Neural cell (in vitro differentiated cells): ENCODE measurements around the gene WDR20. TPM values are rescaled to one million over a fixed set of nuclear protein-coding genes. Genes with fewer than 3 reads are reported as not detected.

Experiments used
- H2AFZ ChIP-seq: fragments of 200-600, 300-800 bp; sonication (generic), shearing (Covaris generic); 2 replicates; pipeline ENCODE4 v1.6.0; 2014; ENCODE audit warnings: low read depth, mild to moderate bottlenecking, antibody characterized with exemption, low read length, moderate library complexity
- H3F3A ChIP-seq: fragments of 200-600 bp; shearing (Covaris generic); 2 replicates; pipeline ENCODE4 v1.6.1; 2016; ENCODE audit warnings: mild to moderate bottlenecking, moderate library complexity, mixed read lengths, antibody characterized with exemption, low read length; ENCODE audit not compliant: insufficient read depth, poor library complexity, severe bottlenecking
- H3K27ac ChIP-seq: fragments of 200-600, 300-800 bp; sonication (generic), shearing (Covaris generic); 2 replicates; pipeline ENCODE4 v1.5.1; 2014; ENCODE audit warnings: mild to moderate bottlenecking, low read length, moderate library complexity
- H3K27me3 ChIP-seq: fragments of 300-800, 200-600 bp; sonication (generic), shearing (Covaris generic); 2 replicates; pipeline ENCODE4 v1.6.0; 2014; ENCODE audit warnings: mild to moderate bottlenecking, low read depth, low read length, moderate library complexity; ENCODE audit not compliant: insufficient read depth
- H3K36me3 ChIP-seq: fragments of 300-800, 200-600 bp; sonication (generic), shearing (Covaris generic); 2 replicates; pipeline ENCODE4 v1.5.1; 2014; ENCODE audit warnings: mild to moderate bottlenecking, antibody characterized with exemption, low read length, moderate library complexity; ENCODE audit not compliant: insufficient read depth
- H3K4me2 ChIP-seq: fragments of 300-800, 200-600 bp; sonication (generic), shearing (Covaris generic); 2 replicates; pipeline ENCODE4 v1.6.0; 2014; ENCODE audit warnings: mild to moderate bottlenecking, low read length
- H3K4me3 ChIP-seq: fragments of 300-800, 200-600 bp; sonication (generic), shearing (Covaris generic); 2 replicates; pipeline ENCODE4 v1.5.1; 2014; ENCODE audit warnings: mild to moderate bottlenecking, low read length, moderate library complexity
- H3K79me2 ChIP-seq: fragments of 200-600 bp; shearing (Covaris generic); replicated peaks from 2 replicates; pipeline ENCODE4 v1.6.0; 2014; ENCODE audit warnings: mild to moderate bottlenecking, low read length, moderate library complexity; ENCODE audit not compliant: insufficient read depth
- H3K9ac ChIP-seq: fragments of 300-800, 200-600 bp; sonication (generic), shearing (Covaris generic); 2 replicates; pipeline ENCODE4 v1.6.1; 2016; ENCODE audit warnings: mild to moderate bottlenecking, low read length, mixed read lengths
- H3K9me2 ChIP-seq: fragments of 200-600 bp; shearing (Covaris generic); 2 replicates; pipeline ENCODE4 v1.6.1; 2016; ENCODE audit warnings: mild to moderate bottlenecking, low read length, mixed read lengths; ENCODE audit not compliant: insufficient read depth
- H3K9me3 ChIP-seq: fragments of 200-600, 300-800 bp; sonication (generic), shearing (Covaris generic); 2 replicates; pipeline ENCODE4 v1.6.1; 2016; ENCODE audit warnings: mild to moderate bottlenecking, mixed run types, low read length, moderate library complexity, mixed read lengths
- H4K20me1 ChIP-seq: fragments of 200-600 bp; shearing (Covaris generic); 2 replicates; pipeline ENCODE4 v1.6.1; 2016; ENCODE audit warnings: mild to moderate bottlenecking, mixed run types; ENCODE audit not compliant: insufficient read depth
- EP300 ChIP-seq: fragments of 450-650 bp; conservative IDR thresholded peaks from 2 replicates; pipeline ENCODE4 v1.6.1; 2014; ENCODE audit warnings: antibody characterized with exemption, mild to moderate bottlenecking, moderate library complexity; ENCODE audit not compliant: poor library complexity, severe bottlenecking
- EZH2 ChIP-seq: fragments of 200-600, 300-800 bp; shearing (Covaris generic), sonication (generic); IDR thresholded peaks from 2 replicates; pipeline ENCODE4 v1.6.1; 2014; ENCODE audit warnings: antibody characterized with exemption, low read length, borderline replicate concordance, mild to moderate bottlenecking; ENCODE audit not compliant: insufficient read depth, poor library complexity, severe bottlenecking
- MXI1 ChIP-seq: fragments of 450-650 bp; conservative IDR thresholded peaks from 2 replicates; pipeline ENCODE4 v1.6.1; 2014; ENCODE audit warnings: antibody characterized with exemption, mild to moderate bottlenecking; ENCODE audit not compliant: poor library complexity, severe bottlenecking
- POLR2AphosphoS5 ChIP-seq: IDR thresholded peaks from 2 replicates; pipeline ENCODE4 v1.6.1; 2012
- RAD21 ChIP-seq: fragments of 450-650 bp; conservative IDR thresholded peaks from 2 replicates; pipeline ENCODE4 v1.6.1; 2014; ENCODE audit warnings: antibody characterized with exemption, mild to moderate bottlenecking, moderate library complexity
- SMC3 ChIP-seq: fragments of 450-650 bp; conservative IDR thresholded peaks from 2 replicates; pipeline ENCODE4 v1.6.1; 2014; ENCODE audit warnings: antibody characterized with exemption, mild to moderate bottlenecking, moderate library complexity; ENCODE audit not compliant: poor library complexity
- TAF1 ChIP-seq: IDR thresholded peaks from 2 replicates; pipeline ENCODE4 v1.6.1; 2012; ENCODE audit warnings: low read depth
- polyA plus RNA-seq: library from polyadenylated mRNA; depleted of rRNA; stranded (reverse); fragments of >200 nt; gene quantifications from 2 replicates; pipeline ENCODE4 v1.2.3, GENCODE V29; 2014
- TF ChIP-seq, protein P1 (sequence below): IDR thresholded peaks from 2 replicates; pipeline ENCODE4 v1.6.1; 2012; ENCODE audit warnings: borderline replicate concordance
- TF ChIP-seq, protein P2 (sequence below): fragments of 450-650 bp; IDR thresholded peaks from 2 replicates; pipeline ENCODE4 v1.5.1; 2014; ENCODE audit warnings: antibody characterized with exemption, mild to moderate bottlenecking, moderate library complexity; ENCODE audit not compliant: poor library complexity, severe bottlenecking

Gene WDR20
- polyA plus RNA-seq, 1 donor from 2014 or later = 28.6 TPM

DNA sequence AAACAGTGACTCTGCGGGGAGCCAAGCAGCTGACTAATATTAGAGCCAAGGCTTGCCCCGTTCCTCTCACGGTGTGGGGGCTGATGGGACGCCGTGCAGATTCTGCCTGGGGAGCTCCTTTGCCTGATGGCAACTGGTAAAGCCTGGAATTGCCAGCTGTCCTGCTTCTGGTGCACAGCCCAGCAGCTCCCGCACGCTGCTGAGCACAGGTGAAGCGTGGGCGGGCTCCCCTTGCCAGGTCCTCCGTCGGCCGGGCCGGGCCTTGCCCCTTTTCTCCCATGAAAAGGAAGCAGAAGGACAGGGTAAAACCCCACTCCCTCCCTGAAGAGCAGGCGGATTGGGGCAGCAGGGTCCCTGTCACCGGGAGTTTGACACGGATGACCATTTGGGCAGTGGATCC, 79.0 kb downstream of the WDR20 start:
- no peaks in the 10 kb centered on the region for H3K27me3 ChIP-seq

DNA sequence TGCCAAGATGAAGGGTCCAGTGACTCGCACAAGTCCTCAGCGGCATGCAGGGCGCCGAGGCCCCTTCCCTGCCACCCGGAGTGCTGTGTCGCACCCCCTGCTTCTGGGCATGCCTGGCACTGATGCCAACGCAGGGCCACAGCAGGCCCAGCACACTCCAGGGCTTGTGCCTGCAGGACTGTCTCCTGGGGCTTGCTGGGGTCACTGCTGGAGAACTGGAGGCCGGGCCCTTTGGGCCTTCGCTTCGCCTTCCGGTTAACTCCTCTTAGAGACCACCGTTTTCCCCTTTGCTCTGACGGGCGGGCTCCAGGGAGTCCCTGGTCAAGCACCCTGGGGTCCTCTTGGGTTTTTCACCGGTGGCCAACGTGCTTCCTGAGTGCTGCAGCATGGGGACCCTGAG, 79.6 kb downstream of the WDR20 start:
- Histone ChIP-seq H3K27me3 (no peaks in the 10 kb centered on the region), H3K9me3 (no peaks in the 10 kb centered on the region), H3K36me3 (no peaks in the 10 kb centered on the region), H3F3A (no peaks in the 10 kb centered on the region), H2AFZ (no peak overlapping the region), H4K20me1 (no peaks in the 10 kb centered on the region), H3K9me2 (no peaks in the 10 kb centered on the region), H3K4me3 (no peak overlapping the region), H3K4me2 (no peak overlapping the region), H3K9ac (no peak overlapping the region), H3K27ac (no peak overlapping the region), H3K79me2 (no peaks in the 10 kb centered on the region)
- no peak for TF ChIP-seq POLR2AphosphoS5
- TF ChIP-seq RAD21 = no peak
- TF ChIP-seq, protein P1, sequence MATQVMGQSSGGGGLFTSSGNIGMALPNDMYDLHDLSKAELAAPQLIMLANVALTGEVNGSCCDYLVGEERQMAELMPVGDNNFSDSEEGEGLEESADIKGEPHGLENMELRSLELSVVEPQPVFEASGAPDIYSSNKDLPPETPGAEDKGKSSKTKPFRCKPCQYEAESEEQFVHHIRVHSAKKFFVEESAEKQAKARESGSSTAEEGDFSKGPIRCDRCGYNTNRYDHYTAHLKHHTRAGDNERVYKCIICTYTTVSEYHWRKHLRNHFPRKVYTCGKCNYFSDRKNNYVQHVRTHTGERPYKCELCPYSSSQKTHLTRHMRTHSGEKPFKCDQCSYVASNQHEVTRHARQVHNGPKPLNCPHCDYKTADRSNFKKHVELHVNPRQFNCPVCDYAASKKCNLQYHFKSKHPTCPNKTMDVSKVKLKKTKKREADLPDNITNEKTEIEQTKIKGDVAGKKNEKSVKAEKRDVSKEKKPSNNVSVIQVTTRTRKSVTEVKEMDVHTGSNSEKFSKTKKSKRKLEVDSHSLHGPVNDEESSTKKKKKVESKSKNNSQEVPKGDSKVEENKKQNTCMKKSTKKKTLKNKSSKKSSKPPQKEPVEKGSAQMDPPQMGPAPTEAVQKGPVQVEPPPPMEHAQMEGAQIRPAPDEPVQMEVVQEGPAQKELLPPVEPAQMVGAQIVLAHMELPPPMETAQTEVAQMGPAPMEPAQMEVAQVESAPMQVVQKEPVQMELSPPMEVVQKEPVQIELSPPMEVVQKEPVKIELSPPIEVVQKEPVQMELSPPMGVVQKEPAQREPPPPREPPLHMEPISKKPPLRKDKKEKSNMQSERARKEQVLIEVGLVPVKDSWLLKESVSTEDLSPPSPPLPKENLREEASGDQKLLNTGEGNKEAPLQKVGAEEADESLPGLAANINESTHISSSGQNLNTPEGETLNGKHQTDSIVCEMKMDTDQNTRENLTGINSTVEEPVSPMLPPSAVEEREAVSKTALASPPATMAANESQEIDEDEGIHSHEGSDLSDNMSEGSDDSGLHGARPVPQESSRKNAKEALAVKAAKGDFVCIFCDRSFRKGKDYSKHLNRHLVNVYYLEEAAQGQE = no peak
- no peak for TF ChIP-seq EP300
- TF ChIP-seq SMC3 = no peak
- TF ChIP-seq EZH2 = no peak
- TF ChIP-seq, protein P2, sequence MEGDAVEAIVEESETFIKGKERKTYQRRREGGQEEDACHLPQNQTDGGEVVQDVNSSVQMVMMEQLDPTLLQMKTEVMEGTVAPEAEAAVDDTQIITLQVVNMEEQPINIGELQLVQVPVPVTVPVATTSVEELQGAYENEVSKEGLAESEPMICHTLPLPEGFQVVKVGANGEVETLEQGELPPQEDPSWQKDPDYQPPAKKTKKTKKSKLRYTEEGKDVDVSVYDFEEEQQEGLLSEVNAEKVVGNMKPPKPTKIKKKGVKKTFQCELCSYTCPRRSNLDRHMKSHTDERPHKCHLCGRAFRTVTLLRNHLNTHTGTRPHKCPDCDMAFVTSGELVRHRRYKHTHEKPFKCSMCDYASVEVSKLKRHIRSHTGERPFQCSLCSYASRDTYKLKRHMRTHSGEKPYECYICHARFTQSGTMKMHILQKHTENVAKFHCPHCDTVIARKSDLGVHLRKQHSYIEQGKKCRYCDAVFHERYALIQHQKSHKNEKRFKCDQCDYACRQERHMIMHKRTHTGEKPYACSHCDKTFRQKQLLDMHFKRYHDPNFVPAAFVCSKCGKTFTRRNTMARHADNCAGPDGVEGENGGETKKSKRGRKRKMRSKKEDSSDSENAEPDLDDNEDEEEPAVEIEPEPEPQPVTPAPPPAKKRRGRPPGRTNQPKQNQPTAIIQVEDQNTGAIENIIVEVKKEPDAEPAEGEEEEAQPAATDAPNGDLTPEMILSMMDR = no peak
- TF ChIP-seq MXI1 = no peak
- TF ChIP-seq TAF1 = no peak

More for the DNA sequence above, 79.0 kb downstream of the WDR20 start:
- Histone ChIP-seq H3K79me2 (no peaks in the 10 kb centered on the region), H2AFZ (no peak overlapping the region), H3K4me3 (no peak overlapping the region), H3K9me3 (no peaks in the 10 kb centered on the region), H3K4me2 (no peak overlapping the region), H4K20me1 (no peaks in the 10 kb centered on the region), H3K27ac (no peak overlapping the region), H3K9ac (no peak overlapping the region), H3K36me3 (no peaks in the 10 kb centered on the region), H3F3A (no peaks in the 10 kb centered on the region), H3K9me2 (no peaks in the 10 kb centered on the region)
- TF ChIP-seq EP300 (no peak), EZH2 (no peak), MXI1 (no peak), RAD21 (no peak), SMC3 (no peak), TAF1 (no peak), POLR2AphosphoS5 (no peak)
- TF ChIP-seq, protein P1 = no peak
- TF ChIP-seq, protein P2 = no peak
